ENCODE data around the gene ULK2. TPM values are rescaled to one million over a fixed set of nuclear protein-coding genes. Genes with fewer than 3 reads are reported as not detected.

The ULK2 gene
- total RNA-seq, 1 experiment from 2014 or later, result 5.1 TPM

DNA sequence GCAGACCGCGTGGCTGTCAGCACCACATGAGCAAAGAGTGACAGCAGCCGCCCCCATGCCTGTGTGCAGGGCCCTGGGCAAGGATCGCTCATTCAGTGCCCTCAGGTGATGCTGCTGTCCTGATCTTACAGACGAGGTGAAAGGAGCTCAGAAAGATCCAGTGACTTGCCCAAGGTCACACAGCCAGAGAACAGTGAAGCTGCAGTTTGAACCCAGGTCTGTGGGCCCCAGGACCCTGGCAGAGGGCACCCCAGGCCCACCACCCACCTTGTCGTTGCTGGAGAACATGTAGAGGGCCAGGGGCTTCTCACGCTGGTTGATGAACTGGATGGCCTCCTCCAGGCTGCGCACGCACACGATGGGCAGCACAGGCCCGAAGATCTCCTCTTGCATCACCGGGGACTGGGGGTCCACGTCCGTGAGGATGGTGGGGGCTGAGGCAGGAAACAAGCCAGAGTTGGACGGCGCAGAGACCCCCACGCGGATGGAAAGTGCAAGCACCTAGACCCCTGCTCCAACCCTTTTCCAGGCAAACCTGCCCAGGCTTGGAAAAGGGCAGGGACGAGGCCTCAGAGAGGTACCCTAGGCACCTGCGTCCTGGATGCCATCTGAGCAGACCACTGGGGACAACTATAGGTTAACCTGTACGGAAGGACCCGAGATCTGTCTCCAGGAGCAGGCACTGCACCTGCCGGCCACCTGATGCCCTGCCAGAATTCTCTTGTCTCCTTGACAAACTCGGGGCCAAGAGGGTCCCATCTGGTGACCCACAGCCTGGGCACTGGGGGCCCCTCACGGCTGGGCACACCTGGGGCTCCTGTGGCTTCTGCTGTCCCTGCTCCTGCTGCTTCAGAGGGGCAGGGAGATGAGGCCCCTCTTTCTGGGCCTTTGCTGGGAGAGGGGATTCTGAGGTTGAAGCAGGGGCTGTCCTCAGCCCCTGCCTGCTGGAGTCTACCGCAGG, 128.2 kb downstream of the ULK2 start:
- H3K36me3 Mint-ChIP-seq, result no peaks in the 10 kb centered on the region
- TF ChIP-seq ZNF671 (CRISPR knock-in tag; IDR thresholded peaks at IDR 0.05) (no peak), NR3C1 (CRISPR knock-in tag; conservative IDR thresholded peaks at IDR 0.05; ENCODE audit: low read depth) (no peak), RORB (CRISPR knock-in tag; IDR thresholded peaks at IDR 0.05) (no peak), FOXK1 (CRISPR knock-in tag; IDR thresholded peaks at IDR 0.05) (no peak), NFATC4 (CRISPR knock-in tag; IDR thresholded peaks at IDR 0.05) (no peak), SP1 (CRISPR knock-in tag; conservative IDR thresholded peaks at IDR 0.05) (no peak), ZNF423 (CRISPR knock-in tag; IDR thresholded peaks at IDR 0.05) (no peak), NR1H2 (CRISPR knock-in tag; IDR thresholded peaks at IDR 0.05) (no peak)
- TF ChIP-seq, protein P1, sequence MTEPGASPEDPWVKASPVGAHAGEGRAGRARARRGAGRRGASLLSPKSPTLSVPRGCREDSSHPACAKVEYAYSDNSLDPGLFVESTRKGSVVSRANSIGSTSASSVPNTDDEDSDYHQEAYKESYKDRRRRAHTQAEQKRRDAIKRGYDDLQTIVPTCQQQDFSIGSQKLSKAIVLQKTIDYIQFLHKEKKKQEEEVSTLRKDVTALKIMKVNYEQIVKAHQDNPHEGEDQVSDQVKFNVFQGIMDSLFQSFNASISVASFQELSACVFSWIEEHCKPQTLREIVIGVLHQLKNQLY (CRISPR knock-in tag; IDR thresholded peaks at IDR 0.05), result no peak
- TF ChIP-seq, protein P2, sequence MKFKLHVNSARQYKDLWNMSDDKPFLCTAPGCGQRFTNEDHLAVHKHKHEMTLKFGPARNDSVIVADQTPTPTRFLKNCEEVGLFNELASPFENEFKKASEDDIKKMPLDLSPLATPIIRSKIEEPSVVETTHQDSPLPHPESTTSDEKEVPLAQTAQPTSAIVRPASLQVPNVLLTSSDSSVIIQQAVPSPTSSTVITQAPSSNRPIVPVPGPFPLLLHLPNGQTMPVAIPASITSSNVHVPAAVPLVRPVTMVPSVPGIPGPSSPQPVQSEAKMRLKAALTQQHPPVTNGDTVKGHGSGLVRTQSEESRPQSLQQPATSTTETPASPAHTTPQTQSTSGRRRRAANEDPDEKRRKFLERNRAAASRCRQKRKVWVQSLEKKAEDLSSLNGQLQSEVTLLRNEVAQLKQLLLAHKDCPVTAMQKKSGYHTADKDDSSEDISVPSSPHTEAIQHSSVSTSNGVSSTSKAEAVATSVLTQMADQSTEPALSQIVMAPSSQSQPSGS (CRISPR knock-in tag; IDR thresholded peaks at IDR 0.05; ENCODE audit: borderline replicate concordance, low read depth), result no peak
- TF ChIP-seq, protein P3, sequence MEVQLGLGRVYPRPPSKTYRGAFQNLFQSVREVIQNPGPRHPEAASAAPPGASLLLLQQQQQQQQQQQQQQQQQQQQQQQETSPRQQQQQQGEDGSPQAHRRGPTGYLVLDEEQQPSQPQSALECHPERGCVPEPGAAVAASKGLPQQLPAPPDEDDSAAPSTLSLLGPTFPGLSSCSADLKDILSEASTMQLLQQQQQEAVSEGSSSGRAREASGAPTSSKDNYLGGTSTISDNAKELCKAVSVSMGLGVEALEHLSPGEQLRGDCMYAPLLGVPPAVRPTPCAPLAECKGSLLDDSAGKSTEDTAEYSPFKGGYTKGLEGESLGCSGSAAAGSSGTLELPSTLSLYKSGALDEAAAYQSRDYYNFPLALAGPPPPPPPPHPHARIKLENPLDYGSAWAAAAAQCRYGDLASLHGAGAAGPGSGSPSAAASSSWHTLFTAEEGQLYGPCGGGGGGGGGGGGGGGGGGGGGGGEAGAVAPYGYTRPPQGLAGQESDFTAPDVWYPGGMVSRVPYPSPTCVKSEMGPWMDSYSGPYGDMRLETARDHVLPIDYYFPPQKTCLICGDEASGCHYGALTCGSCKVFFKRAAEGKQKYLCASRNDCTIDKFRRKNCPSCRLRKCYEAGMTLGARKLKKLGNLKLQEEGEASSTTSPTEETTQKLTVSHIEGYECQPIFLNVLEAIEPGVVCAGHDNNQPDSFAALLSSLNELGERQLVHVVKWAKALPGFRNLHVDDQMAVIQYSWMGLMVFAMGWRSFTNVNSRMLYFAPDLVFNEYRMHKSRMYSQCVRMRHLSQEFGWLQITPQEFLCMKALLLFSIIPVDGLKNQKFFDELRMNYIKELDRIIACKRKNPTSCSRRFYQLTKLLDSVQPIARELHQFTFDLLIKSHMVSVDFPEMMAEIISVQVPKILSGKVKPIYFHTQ (CRISPR knock-in tag; IDR thresholded peaks at IDR 0.05), result no peak
- TF ChIP-seq, protein P4, sequence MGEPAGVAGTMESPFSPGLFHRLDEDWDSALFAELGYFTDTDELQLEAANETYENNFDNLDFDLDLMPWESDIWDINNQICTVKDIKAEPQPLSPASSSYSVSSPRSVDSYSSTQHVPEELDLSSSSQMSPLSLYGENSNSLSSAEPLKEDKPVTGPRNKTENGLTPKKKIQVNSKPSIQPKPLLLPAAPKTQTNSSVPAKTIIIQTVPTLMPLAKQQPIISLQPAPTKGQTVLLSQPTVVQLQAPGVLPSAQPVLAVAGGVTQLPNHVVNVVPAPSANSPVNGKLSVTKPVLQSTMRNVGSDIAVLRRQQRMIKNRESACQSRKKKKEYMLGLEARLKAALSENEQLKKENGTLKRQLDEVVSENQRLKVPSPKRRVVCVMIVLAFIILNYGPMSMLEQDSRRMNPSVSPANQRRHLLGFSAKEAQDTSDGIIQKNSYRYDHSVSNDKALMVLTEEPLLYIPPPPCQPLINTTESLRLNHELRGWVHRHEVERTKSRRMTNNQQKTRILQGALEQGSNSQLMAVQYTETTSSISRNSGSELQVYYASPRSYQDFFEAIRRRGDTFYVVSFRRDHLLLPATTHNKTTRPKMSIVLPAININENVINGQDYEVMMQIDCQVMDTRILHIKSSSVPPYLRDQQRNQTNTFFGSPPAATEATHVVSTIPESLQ (CRISPR knock-in tag; IDR thresholded peaks at IDR 0.05), result no peak
- TF ChIP-seq, protein P5, sequence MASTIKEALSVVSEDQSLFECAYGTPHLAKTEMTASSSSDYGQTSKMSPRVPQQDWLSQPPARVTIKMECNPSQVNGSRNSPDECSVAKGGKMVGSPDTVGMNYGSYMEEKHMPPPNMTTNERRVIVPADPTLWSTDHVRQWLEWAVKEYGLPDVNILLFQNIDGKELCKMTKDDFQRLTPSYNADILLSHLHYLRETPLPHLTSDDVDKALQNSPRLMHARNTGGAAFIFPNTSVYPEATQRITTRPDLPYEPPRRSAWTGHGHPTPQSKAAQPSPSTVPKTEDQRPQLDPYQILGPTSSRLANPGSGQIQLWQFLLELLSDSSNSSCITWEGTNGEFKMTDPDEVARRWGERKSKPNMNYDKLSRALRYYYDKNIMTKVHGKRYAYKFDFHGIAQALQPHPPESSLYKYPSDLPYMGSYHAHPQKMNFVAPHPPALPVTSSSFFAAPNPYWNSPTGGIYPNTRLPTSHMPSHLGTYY (CRISPR knock-in tag; IDR thresholded peaks at IDR 0.05), result no peak
- H3K9me3 Mint-ChIP-seq, result no peaks in the 10 kb centered on the region
- no peak overlapping the region for H3K27ac Mint-ChIP-seq
- no peak for DNase-seq (ENCODE audit: low spot score)
- H3K4me1 Mint-ChIP-seq, result 0 out of 2 replicates have a peak, but pooled peaks cover 3% of the 10 kb centered on the region
- CTCF ChIA-PET, result no interaction called here
- POLR2A ChIA-PET, result no interaction called here
- no peak for ATAC-seq
- no peak overlapping the region for H3K4me3 Mint-ChIP-seq
- no peaks in the 10 kb centered on the region; the same call in 1 of the 2 replicates for H3K27me3 Mint-ChIP-seq (ENCODE audit: low read depth)

DNA sequence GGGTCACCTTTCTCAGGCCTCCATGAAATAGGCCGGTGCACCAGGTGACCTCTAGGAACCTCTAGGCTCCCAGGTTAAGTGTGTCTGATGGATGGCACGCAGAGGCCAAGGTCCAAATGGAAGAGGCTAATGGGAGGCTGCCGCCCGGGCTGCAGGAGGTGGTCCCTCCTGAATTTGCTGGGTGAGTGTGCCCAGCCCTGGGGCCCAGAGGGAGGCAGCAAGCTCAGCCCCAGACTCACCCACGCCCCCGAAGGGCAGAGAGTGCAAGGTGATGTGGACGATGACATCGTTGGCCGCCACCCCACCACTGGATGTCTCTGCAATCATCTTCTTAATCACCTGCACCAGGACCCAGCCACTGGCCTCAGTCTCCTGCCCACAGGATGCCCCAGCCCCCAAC, 129.0 kb downstream of the ULK2 start:
- ATAC-seq, result no peak
- DNase-seq (ENCODE audit: low spot score), result no peak
- Mint-ChIP-seq H3K9me3 (no peaks in the 10 kb centered on the region), H3K27ac (no peak overlapping the region), H3K4me3 (no peak overlapping the region), H3K4me1 (0 out of 2 replicates have a peak, but pooled peaks cover 3% of the 10 kb centered on the region), H3K36me3 (no peaks in the 10 kb centered on the region), H3K27me3 (ENCODE audit: low read depth) (no peaks in the 10 kb centered on the region; the same call in 1 of the 2 replicates)
- TF ChIP-seq TP53 (CRISPR knock-in tag; IDR thresholded peaks at IDR 0.05), result no peak
- ChIA-PET CTCF (no interaction called here), POLR2A (no interaction called here)
